GM19043 (cell line): ENCODE data around the gene LHCGR.
"Not testable (repeated sequence)": the region's sequence is repeated elsewhere in the genome, so short reads cannot be mapped to it uniquely, and the experiment has no call there.

Source experiments
- ATAC-seq: cut with Tn5 transposase; IDR thresholded peaks from one replicate; pipeline ENCODE4 v1.9.1; 2021; ENCODE audit warnings: low read depth; ENCODE audit not compliant: unreplicated experiment

The LHCGR gene

GRCh38 chr2:48713647-48714046, 41.9 kb downstream of the LHCGR start:
- no peak for ATAC-seq

GRCh38 chr2:48712151-48712550, 43.4 kb downstream of the LHCGR start:
- ATAC-seq = no peak

DNA sequence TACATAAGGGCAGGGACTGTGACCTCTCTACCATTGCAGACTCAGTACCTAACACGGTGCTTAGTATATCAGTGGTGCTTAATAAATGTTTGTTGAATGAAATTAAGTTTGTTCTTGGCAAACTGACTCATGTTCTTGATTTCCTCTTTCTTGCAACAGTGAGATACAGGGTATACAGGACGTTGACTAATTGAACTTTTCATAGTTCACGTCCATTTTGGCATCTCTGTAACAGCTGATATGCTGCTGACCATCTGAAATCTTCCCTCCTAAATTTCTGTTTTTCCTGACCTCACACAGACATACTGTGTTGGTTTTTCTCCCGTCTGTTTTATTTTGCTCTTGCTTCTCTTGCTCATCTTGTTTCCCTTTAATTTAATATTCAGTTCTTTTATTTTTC, 44.2 kb downstream of the LHCGR start:
- no peak for ATAC-seq

- no peak for ATAC-seq
These were observed 46.2 kb downstream of the LHCGR start for GRCh38 chr2:48709096-48710034.

GRCh38 chr2:48707466-48707865, 48.1 kb downstream of the LHCGR start:
- no peak for ATAC-seq

DNA sequence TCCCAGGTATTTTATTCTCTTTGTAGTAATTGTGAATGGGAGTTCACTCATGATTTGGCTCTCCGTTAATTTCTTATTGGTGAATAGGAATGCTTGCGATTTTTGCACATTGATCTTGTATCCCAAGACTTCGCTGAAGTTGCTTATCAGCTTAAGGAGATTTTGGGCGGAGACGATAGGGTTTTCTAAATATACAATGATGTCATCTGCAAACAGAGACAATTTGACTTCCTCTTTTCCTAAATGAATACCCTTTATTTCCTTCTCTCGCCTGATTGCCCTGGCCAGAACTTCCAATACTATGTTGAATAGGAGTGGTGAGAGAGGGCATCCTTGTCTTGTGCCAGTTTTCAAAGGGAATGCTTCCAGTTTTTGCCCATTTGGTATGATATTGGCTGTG, 51.9 kb downstream of the LHCGR start:
- ATAC-seq = not testable (repeated sequence)

- no peak for ATAC-seq
These were observed 56.1 kb downstream of the LHCGR start for GRCh38 chr2:48699348-48699930.

- no peak for ATAC-seq
These were observed 58.6 kb downstream of the LHCGR start for GRCh38 chr2:48696881-48697280.

DNA sequence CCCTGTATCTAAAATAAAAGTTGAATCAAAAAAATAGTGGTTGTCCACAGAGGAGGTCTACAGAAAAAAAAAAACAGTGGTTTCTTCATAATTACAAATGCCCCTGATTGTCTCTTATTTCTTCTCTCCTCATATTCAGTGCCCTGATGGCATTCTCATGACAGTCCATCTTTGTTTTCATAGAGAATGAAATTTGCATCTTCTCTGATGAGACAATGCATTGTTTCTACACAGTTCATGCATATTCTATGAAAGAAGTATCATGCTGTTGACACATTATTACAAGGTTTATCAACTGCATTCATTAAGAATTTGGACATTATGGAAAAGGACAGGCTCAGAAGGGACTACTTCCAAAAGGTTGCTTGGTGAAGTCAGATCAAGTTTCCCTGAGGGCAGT, 59.5 kb downstream of the LHCGR start:
- no peak for ATAC-seq

DNA sequence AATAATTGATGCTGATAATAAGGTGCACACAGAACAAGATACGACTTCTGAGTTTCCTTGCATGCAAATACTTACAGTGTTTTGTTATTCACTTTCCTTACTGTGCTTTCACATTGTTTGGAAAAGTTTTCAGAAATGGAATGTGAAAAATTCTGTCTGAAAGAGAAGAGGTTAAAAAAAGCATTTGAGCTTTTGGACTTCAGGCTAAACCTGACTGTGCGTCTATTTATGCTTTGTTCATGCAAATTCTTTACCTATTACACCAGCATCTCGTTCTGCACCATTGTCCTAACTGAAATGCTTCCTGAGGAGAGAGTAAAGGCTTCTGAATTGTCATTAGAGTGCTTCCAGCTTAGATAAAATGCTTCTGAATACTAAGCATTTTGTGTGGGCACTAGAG, 61.4 kb downstream of the LHCGR start:
- no peak for ATAC-seq

GRCh38 chr2:48693645-48694044, 61.9 kb downstream of the LHCGR start:
- ATAC-seq = no peak

DNA sequence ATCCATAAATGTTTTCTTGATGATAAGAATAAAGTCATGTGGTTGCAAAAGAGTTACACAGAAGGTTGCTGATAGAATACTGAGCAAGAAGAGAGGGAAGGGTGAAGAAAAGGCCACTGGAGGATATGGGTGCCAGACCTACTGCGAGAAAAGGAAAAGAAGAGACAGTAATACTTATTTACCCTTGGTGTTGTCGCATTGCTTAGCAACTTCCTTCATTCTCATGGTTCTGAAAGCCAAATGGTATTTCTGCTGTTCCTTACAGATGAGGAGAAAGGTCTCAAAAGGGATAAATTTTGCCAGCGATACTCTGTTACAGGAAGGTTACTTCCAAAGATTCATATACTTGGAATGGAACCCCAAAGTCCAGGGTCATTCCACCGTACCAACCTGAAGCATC, 62.5 kb downstream of the LHCGR start:
- no peak for ATAC-seq

GRCh38 chr2:48691935-48692691, 63.4 kb downstream of the LHCGR start:
- no peak for ATAC-seq

DNA sequence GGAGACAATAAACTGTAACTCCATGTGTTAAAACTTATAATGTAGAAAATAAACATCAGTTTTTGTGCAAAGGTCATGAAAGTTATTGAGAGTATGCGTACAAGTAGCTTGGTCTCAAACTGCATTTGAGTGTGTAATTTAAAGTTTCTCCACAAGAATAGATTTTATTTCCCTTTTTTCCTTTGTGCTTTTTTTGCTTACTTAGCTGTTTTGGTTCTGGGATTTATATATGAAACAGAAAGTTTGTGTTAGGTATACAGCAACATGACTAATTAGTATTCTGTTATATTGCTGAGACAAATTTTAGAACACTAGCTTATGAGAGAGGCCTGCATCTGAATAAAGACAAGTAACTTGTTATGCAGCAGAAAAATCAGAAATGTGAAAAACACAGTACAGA, 70.4 kb downstream of the LHCGR start:
- ATAC-seq = no peak

DNA sequence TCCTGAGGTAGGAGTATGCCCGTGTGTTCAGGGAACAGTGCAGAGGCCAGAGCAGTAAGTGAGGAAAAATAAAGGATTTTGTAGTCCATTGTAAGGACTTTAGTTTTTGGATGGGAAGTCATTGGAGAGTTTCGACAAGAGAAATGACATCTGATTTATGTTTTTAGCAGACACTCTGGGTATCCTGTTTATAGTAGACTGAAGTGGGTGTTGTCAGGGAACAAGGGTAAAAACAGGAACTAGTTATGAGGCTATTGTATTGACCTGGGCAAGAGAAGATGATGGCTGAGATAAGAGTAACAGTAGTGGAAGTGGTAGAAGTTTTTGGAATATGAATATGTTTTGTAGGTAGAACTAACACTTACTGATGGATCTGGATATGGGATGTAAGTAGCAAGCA, 78.1 kb downstream of the LHCGR start:
- ATAC-seq = no peak

- peak; percentile 62 for ATAC-seq
These were observed 80.6 kb downstream of the LHCGR start for GRCh38 chr2:48674933-48675332.

DNA sequence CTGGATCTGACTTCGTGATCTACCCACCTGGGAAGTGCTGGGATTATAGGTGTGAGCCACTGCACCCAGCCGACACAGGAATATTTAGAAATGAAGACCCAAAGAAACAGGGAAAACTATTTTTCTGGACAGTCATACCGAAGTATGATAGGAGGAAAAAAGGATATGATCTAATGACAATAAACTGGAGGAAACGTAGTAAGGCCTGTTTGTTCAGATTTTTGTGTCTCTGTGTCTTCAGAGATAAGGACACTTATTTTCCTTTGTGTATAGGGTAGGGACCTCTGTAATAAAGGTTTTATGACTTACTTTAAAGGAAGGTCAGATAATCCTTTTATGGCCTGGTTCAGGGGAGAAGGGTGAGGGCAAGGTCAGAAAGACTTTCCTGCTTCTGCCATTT, 81.9 kb downstream of the LHCGR start:
- ATAC-seq = no peak

GRCh38 chr2:48668992-48669391, 86.5 kb downstream of the LHCGR start:
- peak; percentile 95 for ATAC-seq

- ATAC-seq = no peak
These were observed 104.2 kb downstream of the LHCGR start for GRCh38 chr2:48651158-48651790.

DNA sequence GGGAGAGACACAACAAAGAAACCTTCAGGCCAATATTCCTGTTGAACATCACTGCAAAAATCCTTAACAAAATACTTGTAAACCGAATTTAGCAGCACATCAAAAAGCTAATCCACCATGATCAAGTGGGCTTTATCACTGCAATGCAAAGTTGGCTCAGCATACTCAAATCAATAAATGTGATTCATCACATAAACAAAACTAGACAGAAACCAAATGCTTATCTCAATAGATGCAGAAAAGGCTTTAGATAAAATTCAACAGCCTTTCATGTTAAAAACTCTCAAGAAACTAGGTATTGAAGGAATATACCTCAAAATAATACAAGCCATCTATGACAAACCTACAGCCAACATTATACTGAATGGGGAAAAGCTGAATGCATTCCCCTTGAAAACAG, 117.3 kb downstream of the LHCGR start:
- ATAC-seq = no peak
